ENCODE results near the gene SBNO2. TPM values are rescaled to one million over a fixed set of nuclear protein-coding genes. Genes with fewer than 3 reads are reported as not detected.

The SBNO2 gene
- total and polyA plus RNA-seq, 2 donors (not counting 1 experiment from before 2014, with no cell fraction given): 42.8 to 83.3 TPM

DNA sequence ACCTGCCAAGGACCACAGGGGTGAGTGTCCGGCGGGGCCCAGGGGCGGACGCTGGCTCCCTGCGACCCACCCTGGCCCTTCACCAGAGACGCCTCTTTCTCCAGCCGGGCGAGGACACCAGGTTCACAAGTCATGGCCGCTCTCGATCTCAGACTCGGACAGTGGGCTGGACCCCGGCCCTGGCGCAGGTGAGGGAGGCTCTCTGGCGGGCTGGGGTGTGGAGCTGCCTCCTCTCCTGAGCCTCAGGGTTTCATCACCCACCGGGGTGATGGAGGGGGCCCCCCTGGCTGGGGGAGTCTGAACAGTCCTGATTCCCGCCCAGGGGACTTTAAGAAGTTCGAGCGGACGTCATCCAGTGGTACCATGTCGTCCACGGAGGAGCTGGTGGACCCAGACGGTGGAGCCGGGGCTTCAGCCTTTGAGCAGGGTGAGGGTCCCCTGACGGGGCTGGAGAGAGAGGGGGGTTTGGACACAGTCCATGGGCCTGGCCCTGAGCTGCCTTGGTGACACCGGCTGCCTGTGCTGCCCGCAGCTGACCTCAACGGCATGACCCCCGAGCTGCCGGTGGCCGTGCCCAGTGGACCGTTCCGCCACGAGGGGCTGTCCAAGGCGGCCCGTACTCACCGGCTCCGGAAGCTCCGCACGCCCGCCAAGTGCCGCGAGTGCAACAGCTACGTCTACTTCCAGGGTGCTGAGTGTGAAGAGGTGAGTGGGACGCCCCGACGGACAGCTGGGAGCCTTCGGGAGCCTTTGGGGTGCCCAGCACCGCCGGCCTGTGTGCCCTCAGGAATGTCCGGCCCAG, 93.5 kb downstream of the SBNO2 start:
- H3K36me3 ChIP-seq (replicated peaks in 1 of 2; ENCODE audit: control extremely low read depth in 1 of 2, control insufficient read depth in 1 of 2, extremely low read depth in 1 of 2, insufficient read depth in 2 of 2, low read length in 1 of 2): peaks cover 0 to 82% of the 10 kb centered on the region in 2 experiments
- no peaks in the 10 kb centered on the region for H3K27me3 ChIP-seq (replicated peaks in 1 of 4; ENCODE audit: control extremely low read depth in 1 of 4, control insufficient read depth in 3 of 4, insufficient read depth in 4 of 4, low read length in 3 of 4)
- peaks cover 79% of the 10 kb centered on the region for H4K20me1 ChIP-seq (ENCODE audit: control insufficient read depth, insufficient read depth, low read length, poor library complexity, severe bottlenecking)
- POLR2A ChIA-PET: interaction anchor here (0.5 to 2.5 kb wide), 4 partner anchors 10 to 53 kb away, joined by 3 to 8 read pairs (median 4); partner anchors contain the start of gene ARHGAP45
- no peak for DNase-seq
- H3K9me3 ChIP-seq (ENCODE audit: control extremely low read depth in 1 of 3, control insufficient read depth in 2 of 3, insufficient read depth in 1 of 3, low read length in 2 of 3): no peaks in the 10 kb centered on the region
- H3K4me1 ChIP-seq (ENCODE audit: control insufficient read depth in 2 of 2, insufficient read depth in 2 of 2, low read length in 2 of 2): peaks cover 42 to 77% of the 10 kb centered on the region in 2 donors
- no peak for ATAC-seq (ENCODE audit: low read depth)
- Mint-ChIP-seq H3K9me3 (ENCODE audit: insufficient read depth) (no peaks in the 10 kb centered on the region), H3K4me3 (no peak overlapping the region), H3K4me1 (peaks cover 46% of the 10 kb centered on the region), H3K27me3 (no peaks in the 10 kb centered on the region), H3K27ac (peak overlapping the region; percentile 32)
- H3K4me3 ChIP-seq (ENCODE audit: control extremely low read depth in 1 of 5, extremely low read depth in 1 of 5, insufficient read depth in 1 of 5, low read depth in 2 of 5, low read length in 4 of 5): no peak overlapping the region
- H2AFZ ChIP-seq (ENCODE audit: insufficient read depth, low read depth, low read length, poor library complexity, severe bottlenecking): no peak overlapping the region
- peak overlapping the region; percentile 2 to 48 for H3K27ac ChIP-seq (ENCODE audit: low read length in 2 of 2)
- peaks cover 48% of the 10 kb centered on the region for H3K79me2 ChIP-seq (ENCODE audit: control insufficient read depth, insufficient read depth, low read length)
- H3K9ac ChIP-seq (ENCODE audit: low read length): no peak overlapping the region
- TF ChIP-seq, protein P1, sequence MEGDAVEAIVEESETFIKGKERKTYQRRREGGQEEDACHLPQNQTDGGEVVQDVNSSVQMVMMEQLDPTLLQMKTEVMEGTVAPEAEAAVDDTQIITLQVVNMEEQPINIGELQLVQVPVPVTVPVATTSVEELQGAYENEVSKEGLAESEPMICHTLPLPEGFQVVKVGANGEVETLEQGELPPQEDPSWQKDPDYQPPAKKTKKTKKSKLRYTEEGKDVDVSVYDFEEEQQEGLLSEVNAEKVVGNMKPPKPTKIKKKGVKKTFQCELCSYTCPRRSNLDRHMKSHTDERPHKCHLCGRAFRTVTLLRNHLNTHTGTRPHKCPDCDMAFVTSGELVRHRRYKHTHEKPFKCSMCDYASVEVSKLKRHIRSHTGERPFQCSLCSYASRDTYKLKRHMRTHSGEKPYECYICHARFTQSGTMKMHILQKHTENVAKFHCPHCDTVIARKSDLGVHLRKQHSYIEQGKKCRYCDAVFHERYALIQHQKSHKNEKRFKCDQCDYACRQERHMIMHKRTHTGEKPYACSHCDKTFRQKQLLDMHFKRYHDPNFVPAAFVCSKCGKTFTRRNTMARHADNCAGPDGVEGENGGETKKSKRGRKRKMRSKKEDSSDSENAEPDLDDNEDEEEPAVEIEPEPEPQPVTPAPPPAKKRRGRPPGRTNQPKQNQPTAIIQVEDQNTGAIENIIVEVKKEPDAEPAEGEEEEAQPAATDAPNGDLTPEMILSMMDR (IDR thresholded peaks at IDR 0.05): no peak
- TF ChIP-seq EZH2 (IDR thresholded peaks at IDR 0.05; ENCODE audit: borderline replicate concordance, insufficient read depth, low read depth, low read length, poor library complexity, severe bottlenecking): no peak
- CTCF ChIA-PET: interaction anchor here (0.8 to 1.8 kb wide), 4 partner anchors 15 to 164 kb away, joined by 3 to 6 read pairs (median 3); no protein-coding TSS in a partner anchor
- peak overlapping the region; percentile 43 for H3K4me2 ChIP-seq (replicated peaks; ENCODE audit: low read depth, low read length, poor library complexity, severe bottlenecking)
- intact Hi-C loops (cut with micrococcal nuclease): no loop called here
- WGBS (ENCODE audit: insufficient coverage): 96% methylated on average over 49 of the region's 50 CpGs
